ENCODE results near the gene SMYD4.
"Not testable (repeated sequence)": the region's sequence is repeated elsewhere in the genome, so short reads cannot be mapped to it uniquely, and the experiment has no call there.

Gene SMYD4

DNA sequence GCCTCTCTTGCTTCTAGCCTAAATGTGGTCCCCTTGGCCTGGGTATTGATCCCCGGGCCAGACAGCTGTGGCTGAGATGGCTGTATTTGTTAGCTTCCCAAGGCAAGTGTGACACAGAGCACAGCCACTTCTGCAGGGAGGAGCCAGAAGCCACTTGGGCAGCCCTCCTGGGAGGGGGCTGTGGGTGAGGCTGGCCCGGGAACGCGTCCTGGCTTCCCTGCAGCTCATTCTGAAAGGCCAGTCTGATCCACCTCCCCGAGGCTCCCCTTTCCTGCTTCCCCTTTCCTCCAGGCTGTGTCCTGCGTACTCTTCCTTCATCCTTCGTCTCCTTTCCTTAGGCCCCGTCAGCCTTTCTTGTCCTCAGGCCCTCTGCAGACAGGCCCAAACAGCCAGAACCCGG is 79.1 kb downstream of the SMYD4 start:
- TF ChIP-seq, protein P1, sequence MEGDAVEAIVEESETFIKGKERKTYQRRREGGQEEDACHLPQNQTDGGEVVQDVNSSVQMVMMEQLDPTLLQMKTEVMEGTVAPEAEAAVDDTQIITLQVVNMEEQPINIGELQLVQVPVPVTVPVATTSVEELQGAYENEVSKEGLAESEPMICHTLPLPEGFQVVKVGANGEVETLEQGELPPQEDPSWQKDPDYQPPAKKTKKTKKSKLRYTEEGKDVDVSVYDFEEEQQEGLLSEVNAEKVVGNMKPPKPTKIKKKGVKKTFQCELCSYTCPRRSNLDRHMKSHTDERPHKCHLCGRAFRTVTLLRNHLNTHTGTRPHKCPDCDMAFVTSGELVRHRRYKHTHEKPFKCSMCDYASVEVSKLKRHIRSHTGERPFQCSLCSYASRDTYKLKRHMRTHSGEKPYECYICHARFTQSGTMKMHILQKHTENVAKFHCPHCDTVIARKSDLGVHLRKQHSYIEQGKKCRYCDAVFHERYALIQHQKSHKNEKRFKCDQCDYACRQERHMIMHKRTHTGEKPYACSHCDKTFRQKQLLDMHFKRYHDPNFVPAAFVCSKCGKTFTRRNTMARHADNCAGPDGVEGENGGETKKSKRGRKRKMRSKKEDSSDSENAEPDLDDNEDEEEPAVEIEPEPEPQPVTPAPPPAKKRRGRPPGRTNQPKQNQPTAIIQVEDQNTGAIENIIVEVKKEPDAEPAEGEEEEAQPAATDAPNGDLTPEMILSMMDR (IDR thresholded peaks at IDR 0.05; ENCODE audit: low read length, missing control alignments): no peak
- no peak overlapping the region for H3K4me3 ChIP-seq (replicated peaks; ENCODE audit: low read depth, low read length)
- no peak for DNase-seq (ENCODE audit: low read depth)

- DNase-seq (ENCODE audit: low read depth): peak; percentile 44
- no peak overlapping the region for H3K4me3 ChIP-seq (replicated peaks; ENCODE audit: low read depth, low read length)
- TF ChIP-seq, protein P1 (IDR thresholded peaks at IDR 0.05; ENCODE audit: low read length, missing control alignments): no peak
Measured at GRCh38 chr17:1746975-1747543, 82.6 kb downstream of the SMYD4 start.

DNA sequence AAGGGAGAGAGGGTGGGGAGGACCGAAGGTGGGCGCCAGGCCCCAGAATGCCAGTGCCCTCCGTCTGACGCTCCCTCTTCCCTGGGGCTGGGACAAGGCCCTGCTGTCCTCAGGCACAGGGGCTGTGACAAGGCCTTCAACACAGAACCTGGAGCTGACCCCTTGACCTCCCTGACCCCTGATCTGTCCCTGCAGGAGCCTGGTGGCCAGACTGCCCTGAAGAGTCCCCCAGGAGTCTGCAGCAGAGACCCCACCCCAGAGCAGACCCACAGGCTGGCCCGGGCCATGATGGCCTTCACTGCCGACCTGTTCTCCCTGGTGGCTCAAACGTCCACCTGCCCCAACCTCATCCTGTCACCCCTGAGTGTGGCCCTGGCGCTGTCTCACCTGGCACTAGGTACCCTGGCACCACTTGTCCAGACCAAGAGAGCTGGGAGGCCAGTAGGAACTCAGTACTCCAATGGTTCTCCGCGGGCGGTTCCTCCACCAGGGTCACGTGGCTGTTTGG is 84.1 kb downstream of the SMYD4 start:
- H3K4me3 ChIP-seq (replicated peaks; ENCODE audit: low read depth, low read length): no peak overlapping the region
- DNase-seq (ENCODE audit: low read depth): no peak
- TF ChIP-seq, protein P1 (IDR thresholded peaks at IDR 0.05; ENCODE audit: low read length, missing control alignments): no peak

GRCh38 chr17:1744551-1745512 is 84.9 kb downstream of the SMYD4 start:
- TF ChIP-seq, protein P1 (IDR thresholded peaks at IDR 0.05; ENCODE audit: low read length, missing control alignments): no peak
- no peak for DNase-seq (ENCODE audit: low read depth)
- no peak overlapping the region for H3K4me3 ChIP-seq (replicated peaks; ENCODE audit: low read depth, low read length)

GRCh38 chr17:1743088-1743439 is 86.6 kb downstream of the SMYD4 start:
- H3K4me3 ChIP-seq (replicated peaks; ENCODE audit: low read depth, low read length): no peak overlapping the region
- no peak for DNase-seq (ENCODE audit: low read depth)
- TF ChIP-seq, protein P1 (IDR thresholded peaks at IDR 0.05; ENCODE audit: low read length, missing control alignments): no peak

DNA sequence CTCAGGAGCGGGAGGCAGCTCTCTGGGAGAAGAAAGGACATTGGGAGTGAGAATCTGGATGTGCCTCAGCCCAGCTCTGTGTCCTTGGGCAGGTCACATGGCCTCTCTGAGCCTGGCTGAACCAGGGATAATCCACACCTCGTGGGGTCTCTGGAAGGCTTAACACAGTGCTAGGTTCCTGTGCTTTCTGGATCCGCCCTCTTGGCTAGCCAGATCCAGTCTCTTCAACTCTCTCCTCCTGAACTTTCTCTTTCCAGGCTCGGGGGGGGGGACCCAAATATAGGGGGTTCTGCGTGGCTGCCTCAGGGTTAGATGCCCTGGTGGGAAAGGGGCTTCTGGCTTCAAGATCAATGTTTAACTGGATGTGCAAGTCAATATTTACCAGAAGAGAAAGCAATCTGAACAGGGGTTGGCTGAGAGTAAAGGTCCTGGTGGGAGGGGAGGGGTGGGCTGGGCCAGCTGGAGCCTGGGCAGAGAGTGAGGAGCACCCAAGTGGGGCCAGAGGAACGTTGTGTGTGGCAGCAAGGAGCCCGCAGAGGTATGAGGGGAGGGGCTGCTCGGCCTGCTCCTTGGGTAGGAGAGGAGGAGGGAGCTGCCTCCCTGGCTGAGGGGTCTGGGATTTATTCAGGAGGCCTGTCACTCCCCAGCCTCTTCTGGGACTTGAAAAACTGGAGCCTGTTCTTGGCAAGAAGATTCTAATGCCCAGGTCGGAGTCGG is 87.2 kb downstream of the SMYD4 start, which contains the start of gene SERPINF2:
SERPINF2 (plus strand) TSS at position 501 of the 717 bp plus-strand sequence. CDS start 2,125 bp downstream, outside the sequence.
- no peak within 1 kb of the TSS for H3K4me3 ChIP-seq (replicated peaks; ENCODE audit: low read depth, low read length)
- TF ChIP-seq, protein P1 (IDR thresholded peaks at IDR 0.05; ENCODE audit: low read length, missing control alignments): no peak
- no peak for DNase-seq (ENCODE audit: low read depth)

DNA sequence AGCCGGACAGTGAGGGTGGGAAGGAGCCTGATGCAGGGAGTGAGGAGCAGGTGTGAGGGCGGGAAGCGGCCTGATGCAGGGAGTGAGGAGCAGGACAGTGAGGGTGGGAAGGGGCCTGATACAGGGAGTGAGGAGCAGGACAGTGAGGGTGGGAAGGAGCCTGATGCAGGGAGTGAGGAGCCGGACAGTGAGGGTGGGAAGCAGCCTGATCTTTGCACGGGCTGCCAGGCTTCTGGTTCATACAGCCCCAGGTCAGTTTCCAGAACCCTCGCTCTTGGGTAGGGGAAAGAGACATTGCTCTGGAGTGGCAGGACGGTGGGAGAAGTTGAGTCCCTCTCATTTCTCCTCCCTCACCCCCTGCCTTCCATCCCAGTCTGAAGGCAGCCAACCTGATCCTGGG is 87.8 kb downstream of the SMYD4 start:
- H3K4me3 ChIP-seq (replicated peaks; ENCODE audit: low read depth, low read length); DNase-seq (ENCODE audit: low read depth): not testable (repeated sequence)

Measured in fibroblast of pulmonary artery (primary cell).